Measurements from ENCODE around the gene SCAF8. TPM values are rescaled to one million over a fixed set of nuclear protein-coding genes. Genes with fewer than 3 reads are reported as not detected.
"Not testable (repeated sequence)": the region's sequence is repeated elsewhere in the genome, so short reads cannot be mapped to it uniquely, and the experiment has no call there.

The SCAF8 gene
- total and polyA plus RNA-seq, 9 donors = 27.2 to 43.2 (median 34.3) TPM

DNA sequence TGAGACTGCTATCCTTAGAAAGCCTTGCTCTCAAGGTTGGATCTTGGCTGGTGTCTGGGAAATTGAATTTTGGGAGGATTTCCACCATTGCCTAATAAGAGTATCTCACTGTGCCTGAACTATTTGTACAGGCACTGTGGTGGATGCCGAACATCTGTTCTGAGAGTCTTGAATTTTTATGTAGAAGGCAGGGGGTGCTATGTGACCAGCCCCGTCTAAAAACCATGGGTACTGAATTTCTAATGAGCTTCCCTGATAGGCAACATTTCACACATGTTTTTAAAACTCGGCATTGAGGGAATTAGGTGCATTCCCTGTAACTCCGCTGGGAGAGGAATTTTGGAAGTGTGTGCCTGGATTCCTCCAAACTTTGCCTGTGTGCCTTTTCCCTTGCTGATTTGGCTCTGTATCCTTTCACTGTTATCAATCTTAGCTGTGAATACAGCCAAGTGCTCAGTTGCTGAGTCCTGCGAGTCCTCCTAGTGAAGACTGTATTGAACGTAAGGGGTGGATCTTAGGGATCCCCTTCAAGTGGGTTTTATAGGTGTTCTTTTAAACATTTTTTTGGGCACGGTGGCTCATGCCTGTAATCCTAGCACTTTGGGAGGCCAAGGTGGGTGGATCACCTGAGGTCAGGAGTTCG lies 27.6 kb upstream of the SCAF8 start:
- Histone ChIP-seq H3K4me1 (ENCODE audit: control insufficient read depth, insufficient read depth, low read length) (no peaks in the 10 kb centered on the region), H3K27me3 (ENCODE audit: control insufficient read depth, insufficient read depth, low read length) (no peaks in the 10 kb centered on the region), H3K36me3 (ENCODE audit: control insufficient read depth, insufficient read depth, low read length) (no peaks in the 10 kb centered on the region), H3K9me3 (replicated peaks; ENCODE audit: control insufficient read depth, low read depth, low read length) (no peaks in the 10 kb centered on the region), H3K27ac (ENCODE audit: low read length) (no peak overlapping the region), H3K4me3 (ENCODE audit: low read length) (no peak overlapping the region)
- DNase-seq = no peak
- 80% methylated on average over 2 of the region's 8 CpGs for WGBS (ENCODE audit: insufficient coverage)

DNA sequence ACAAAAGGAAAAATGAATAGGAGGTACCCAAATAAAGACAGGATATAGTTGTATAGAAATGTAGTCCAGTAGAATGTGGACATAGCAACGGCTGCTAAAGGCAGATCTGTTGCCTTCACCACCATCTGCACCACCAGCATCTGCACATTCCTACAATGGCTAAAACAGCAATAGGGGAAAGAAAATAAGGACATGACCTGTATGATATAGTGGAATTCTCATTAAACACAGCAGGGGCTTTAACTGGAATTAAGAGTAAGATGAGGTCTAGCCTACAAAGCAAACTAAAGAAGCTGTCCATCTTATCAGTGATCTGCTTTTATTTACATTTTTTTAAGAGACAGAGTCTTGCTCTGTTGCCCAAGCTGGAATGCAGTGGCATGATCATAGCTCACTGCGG lies 26.8 kb upstream of the SCAF8 start:
- Histone ChIP-seq H3K9me3 (replicated peaks; ENCODE audit: control insufficient read depth, low read depth, low read length) (no peaks in the 10 kb centered on the region), H3K4me3 (ENCODE audit: low read length) (no peak overlapping the region), H3K4me1 (ENCODE audit: control insufficient read depth, insufficient read depth, low read length) (no peaks in the 10 kb centered on the region), H3K27ac (ENCODE audit: low read length) (no peak overlapping the region), H3K27me3 (ENCODE audit: control insufficient read depth, insufficient read depth, low read length) (no peaks in the 10 kb centered on the region), H3K36me3 (ENCODE audit: control insufficient read depth, insufficient read depth, low read length) (no peaks in the 10 kb centered on the region)
- 100% methylated on average over 1 of the region's 2 CpGs for WGBS (ENCODE audit: insufficient coverage)
- DNase-seq = no peak

DNA sequence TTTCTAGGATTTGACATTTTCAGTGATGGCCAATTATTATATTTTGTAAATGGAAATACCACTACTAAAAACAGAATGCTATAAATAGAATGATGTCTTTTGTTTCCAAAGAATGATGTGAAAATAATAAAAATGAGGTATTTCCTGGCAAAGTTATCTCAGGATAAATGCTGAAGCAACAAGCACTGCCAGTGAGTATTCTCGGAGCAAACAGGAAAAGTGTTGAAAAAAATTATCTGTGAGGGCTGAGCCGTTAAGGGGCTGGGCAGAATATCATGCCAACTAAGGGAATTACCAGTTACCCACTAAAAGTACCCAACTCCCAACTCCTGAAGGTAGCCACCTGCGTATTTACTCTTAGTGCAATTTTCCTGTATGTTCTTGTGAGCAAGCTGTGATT lies 23.6 kb upstream of the SCAF8 start:
- no peaks in the 10 kb centered on the region for H3K4me1 ChIP-seq (ENCODE audit: control insufficient read depth, insufficient read depth, low read length)

DNA sequence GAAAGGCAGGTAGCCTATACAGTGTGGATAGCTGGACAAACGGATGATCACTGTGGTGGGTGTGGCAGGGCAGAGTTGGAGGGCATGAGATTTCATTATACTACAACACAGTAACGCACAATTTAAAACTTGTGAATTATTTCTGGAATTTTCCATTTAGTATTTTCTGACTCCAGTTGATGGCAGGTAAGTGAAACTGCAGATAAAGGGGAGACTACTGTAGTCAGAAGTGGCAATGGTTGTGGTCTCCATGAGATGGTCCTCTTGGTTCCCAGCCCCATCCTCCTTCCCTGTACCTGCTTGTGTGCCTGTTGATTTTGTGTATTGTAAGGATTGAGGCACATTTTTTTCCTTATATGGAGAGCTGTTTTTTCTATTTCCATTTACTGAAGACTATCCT lies 22.5 kb upstream of the SCAF8 start:
- no peaks in the 10 kb centered on the region for H3K9me3 ChIP-seq (replicated peaks; ENCODE audit: control insufficient read depth, low read depth, low read length)
- H3K36me3 ChIP-seq (ENCODE audit: control insufficient read depth, insufficient read depth, low read length) = no peaks in the 10 kb centered on the region
- no peak for DNase-seq
- H3K4me3 ChIP-seq (ENCODE audit: low read length) = no peak overlapping the region
- no peaks in the 10 kb centered on the region for H3K4me1 ChIP-seq (ENCODE audit: control insufficient read depth, insufficient read depth, low read length)
- H3K27me3 ChIP-seq (ENCODE audit: control insufficient read depth, insufficient read depth, low read length) = no peaks in the 10 kb centered on the region
- no peak overlapping the region for H3K27ac ChIP-seq (ENCODE audit: low read length)
- no CpG with 5 or more reads among the region's 2 CpGs for WGBS (ENCODE audit: insufficient coverage)

More for the DNA sequence above, 23.6 kb upstream of the SCAF8 start:
- DNase-seq = peak; percentile 18
- Histone ChIP-seq H3K4me3 (ENCODE audit: low read length) (no peak overlapping the region), H3K27ac (ENCODE audit: low read length) (no peak overlapping the region), H3K36me3 (ENCODE audit: control insufficient read depth, insufficient read depth, low read length) (no peaks in the 10 kb centered on the region), H3K27me3 (ENCODE audit: control insufficient read depth, insufficient read depth, low read length) (no peaks in the 10 kb centered on the region), H3K9me3 (replicated peaks; ENCODE audit: control insufficient read depth, low read depth, low read length) (no peaks in the 10 kb centered on the region)
- WGBS (ENCODE audit: insufficient coverage) = no CpG with 5 or more reads among the region's 3 CpGs

DNA sequence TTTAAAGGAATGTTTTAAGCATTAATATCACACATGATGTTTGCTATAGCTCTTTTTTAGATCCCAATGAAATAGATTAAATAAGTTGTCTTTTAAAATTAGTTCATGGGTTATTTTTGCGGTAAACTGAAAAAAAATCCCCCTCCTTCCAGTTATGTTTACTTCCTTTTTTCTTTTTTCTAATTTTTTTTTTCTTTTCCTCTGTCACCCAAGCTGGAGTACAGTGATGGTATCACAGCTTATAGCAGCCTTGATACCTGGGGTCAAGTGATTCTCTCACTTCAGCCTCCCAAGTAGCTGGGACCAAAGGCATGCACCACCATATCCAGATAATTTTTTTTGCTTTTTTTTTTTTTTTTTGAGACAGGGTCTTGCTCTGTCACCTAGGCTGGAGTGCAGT lies 17.8 kb upstream of the SCAF8 start:
- no peaks in the 10 kb centered on the region for H3K36me3 ChIP-seq (ENCODE audit: control insufficient read depth, insufficient read depth, low read length)
- H3K27me3 ChIP-seq (ENCODE audit: control insufficient read depth, insufficient read depth, low read length) = no peaks in the 10 kb centered on the region
- peaks cover 8% of the 10 kb centered on the region for H3K9me3 ChIP-seq (replicated peaks; ENCODE audit: control insufficient read depth, low read depth, low read length)
- DNase-seq = no peak
- H3K4me1 ChIP-seq (ENCODE audit: control insufficient read depth, insufficient read depth, low read length) = no peaks in the 10 kb centered on the region
- no peak overlapping the region for H3K27ac ChIP-seq (ENCODE audit: low read length)
- no CpG with 5 or more reads among the region's 1 CpG for WGBS (ENCODE audit: insufficient coverage)
- no peak overlapping the region for H3K4me3 ChIP-seq (ENCODE audit: low read length)

DNA sequence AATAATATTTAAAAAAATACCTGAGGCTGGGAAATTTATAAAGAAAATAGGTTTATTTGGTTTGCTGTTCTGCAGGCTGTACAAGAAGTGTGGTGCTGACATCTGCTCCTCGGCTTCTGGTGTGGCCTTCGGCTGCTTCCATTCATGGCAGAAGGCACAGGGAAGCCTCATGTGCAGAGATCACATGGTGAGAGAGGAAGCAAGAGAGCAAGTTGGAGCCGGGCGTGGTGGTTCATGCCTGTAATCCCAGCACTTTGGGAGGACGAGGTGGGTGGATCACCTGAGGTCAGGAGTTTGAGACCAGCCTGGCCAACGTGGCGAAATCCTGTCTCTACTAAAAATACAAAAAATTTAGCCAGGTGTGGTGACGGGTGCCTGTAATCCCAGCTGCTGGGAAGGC lies 16.9 kb upstream of the SCAF8 start:
- not testable (repeated sequence) for H3K27ac ChIP-seq (ENCODE audit: low read length); H3K4me1 ChIP-seq (ENCODE audit: control insufficient read depth, insufficient read depth, low read length); H3K4me3 ChIP-seq (ENCODE audit: low read length); H3K36me3 ChIP-seq (ENCODE audit: control insufficient read depth, insufficient read depth, low read length); DNase-seq; H3K27me3 ChIP-seq (ENCODE audit: control insufficient read depth, insufficient read depth, low read length)
- H3K9me3 ChIP-seq (replicated peaks; ENCODE audit: control insufficient read depth, low read depth, low read length) = peaks cover 12% of the 10 kb centered on the region
- WGBS (ENCODE audit: insufficient coverage) = 85% methylated on average over 7 of the region's 8 CpGs

DNA sequence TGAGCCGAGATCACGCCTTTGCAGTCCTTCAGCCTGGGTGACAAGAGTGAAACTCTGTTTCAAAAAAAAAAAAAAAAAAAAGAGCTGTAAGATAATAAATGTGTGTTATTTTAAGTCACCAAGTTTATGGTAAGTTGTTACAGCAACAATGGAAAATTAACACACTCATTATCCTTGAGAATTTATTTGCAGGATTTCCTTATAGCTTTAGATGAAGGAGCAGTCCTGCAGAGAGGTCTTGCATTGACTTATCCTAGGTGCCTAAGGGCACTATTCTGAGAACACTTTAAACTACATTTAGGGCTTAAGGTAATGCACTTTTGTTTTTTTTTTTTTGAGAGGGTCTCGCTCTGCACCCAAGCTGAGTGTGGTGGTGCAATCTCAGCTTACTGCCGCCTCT lies 13.8 kb upstream of the SCAF8 start:
- Histone ChIP-seq H3K4me1 (ENCODE audit: control insufficient read depth, insufficient read depth, low read length) (no peaks in the 10 kb centered on the region), H3K27me3 (ENCODE audit: control insufficient read depth, insufficient read depth, low read length) (no peaks in the 10 kb centered on the region), H3K4me3 (ENCODE audit: low read length) (no peak overlapping the region), H3K27ac (ENCODE audit: low read length) (no peak overlapping the region), H3K9me3 (replicated peaks; ENCODE audit: control insufficient read depth, low read depth, low read length) (peaks cover 12% of the 10 kb centered on the region), H3K36me3 (ENCODE audit: control insufficient read depth, insufficient read depth, low read length) (no peaks in the 10 kb centered on the region)
- WGBS (ENCODE audit: insufficient coverage) = 100% methylated on average over 2 of the region's 4 CpGs
- DNase-seq = no peak

DNA sequence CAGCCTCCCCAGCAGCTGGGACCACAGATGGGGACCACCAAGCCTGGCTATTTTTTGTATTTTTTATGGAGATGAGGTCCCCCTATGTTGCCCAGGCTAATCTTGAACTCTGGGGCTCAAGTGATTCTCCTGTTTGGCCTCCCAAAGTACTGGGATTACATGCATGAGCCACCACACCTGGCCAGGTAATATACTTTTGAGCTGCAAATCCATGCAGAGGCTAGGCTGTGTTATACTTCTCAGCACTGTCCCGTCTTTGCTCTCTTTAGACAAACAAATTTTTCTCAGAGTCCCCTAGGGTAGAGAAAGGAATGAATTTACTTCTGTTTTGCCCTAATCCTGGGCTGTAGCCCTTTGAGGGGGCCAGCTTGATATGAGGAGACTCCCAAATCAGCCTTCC lies 13.4 kb upstream of the SCAF8 start:
- no peaks in the 10 kb centered on the region for H3K36me3 ChIP-seq (ENCODE audit: control insufficient read depth, insufficient read depth, low read length)
- no peak overlapping the region for H3K4me3 ChIP-seq (ENCODE audit: low read length)
- H3K4me1 ChIP-seq (ENCODE audit: control insufficient read depth, insufficient read depth, low read length) = no peaks in the 10 kb centered on the region
- no peak overlapping the region for H3K27ac ChIP-seq (ENCODE audit: low read length)
- no CpG with 5 or more reads among the region's 1 CpG for WGBS (ENCODE audit: insufficient coverage)
- H3K27me3 ChIP-seq (ENCODE audit: control insufficient read depth, insufficient read depth, low read length) = no peaks in the 10 kb centered on the region
- DNase-seq = no peak
- peaks cover 12% of the 10 kb centered on the region for H3K9me3 ChIP-seq (replicated peaks; ENCODE audit: control insufficient read depth, low read depth, low read length)

DNA sequence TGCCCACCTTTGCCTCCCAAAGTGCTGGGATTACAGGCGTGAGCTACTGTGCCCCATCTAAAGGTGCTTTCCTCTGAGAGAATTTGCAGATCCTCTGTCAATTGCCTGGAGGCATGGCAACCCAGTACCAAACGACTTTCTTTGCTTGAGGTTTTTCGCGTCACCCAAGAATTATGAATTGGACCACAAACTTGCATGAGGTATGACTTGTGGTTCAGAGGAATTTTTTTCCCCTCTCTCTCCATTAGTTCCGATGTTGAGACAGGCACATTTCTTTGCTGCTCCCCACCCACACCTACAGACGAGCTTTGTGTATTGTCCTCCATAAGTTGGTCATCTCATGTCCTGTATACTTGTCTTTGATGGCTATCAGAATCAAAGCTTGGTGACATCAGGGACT lies 11.8 kb upstream of the SCAF8 start:
- Histone ChIP-seq H3K27me3 (ENCODE audit: control insufficient read depth, insufficient read depth, low read length) (no peaks in the 10 kb centered on the region), H3K4me1 (ENCODE audit: control insufficient read depth, insufficient read depth, low read length) (no peaks in the 10 kb centered on the region), H3K4me3 (ENCODE audit: low read length) (no peak overlapping the region), H3K27ac (ENCODE audit: low read length) (no peak overlapping the region), H3K9me3 (replicated peaks; ENCODE audit: control insufficient read depth, low read depth, low read length) (peaks cover 12% of the 10 kb centered on the region), H3K36me3 (ENCODE audit: control insufficient read depth, insufficient read depth, low read length) (no peaks in the 10 kb centered on the region)
- DNase-seq = no peak
- WGBS (ENCODE audit: insufficient coverage) = 100% methylated on average over 1 of the region's 6 CpGs

DNA sequence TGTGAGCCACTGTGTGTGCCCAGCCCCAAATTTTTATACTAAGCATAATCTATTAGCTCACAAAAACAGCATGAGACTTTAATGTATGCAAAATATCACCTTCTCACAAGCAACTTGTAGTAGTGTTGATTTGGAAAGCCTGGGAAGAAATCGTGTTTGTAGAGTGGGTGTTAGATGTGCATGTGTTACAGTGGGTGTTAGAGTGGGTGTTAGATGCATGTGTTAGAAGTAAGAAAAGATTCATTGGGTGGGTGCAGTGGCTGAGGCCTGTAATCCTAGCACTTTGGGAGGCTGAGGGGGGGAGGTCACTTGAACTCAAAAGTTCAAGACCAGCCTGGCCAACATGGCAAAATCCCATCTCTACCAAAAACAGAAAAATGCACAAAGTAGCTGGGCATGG lies 6.3 kb upstream of the SCAF8 start:
- Histone ChIP-seq H3K4me1 (ENCODE audit: control insufficient read depth, insufficient read depth, low read length) (no peaks in the 10 kb centered on the region), H3K27me3 (ENCODE audit: control insufficient read depth, insufficient read depth, low read length) (no peaks in the 10 kb centered on the region), H3K27ac (ENCODE audit: low read length) (no peak overlapping the region), H3K9me3 (replicated peaks; ENCODE audit: control insufficient read depth, low read depth, low read length) (no peaks in the 10 kb centered on the region), H3K4me3 (ENCODE audit: low read length) (no peak overlapping the region), H3K36me3 (ENCODE audit: control insufficient read depth, insufficient read depth, low read length) (no peaks in the 10 kb centered on the region)
- DNase-seq = no peak
- WGBS (ENCODE audit: insufficient coverage) = 89% methylated on average over 1 of the region's 1 CpG

Data from muscle of leg (tissue), 11 donors.